SU-DHL-6 (cell line): ENCODE results near the gene GPX3.

ENCODE experiments used
- H2AFZ ChIP-seq: fragments of 200-600 bp; sonication (generic); 2 replicates; pipeline ENCODE4 v1.6.1; 2014; ENCODE audit warnings: low read depth, mild to moderate bottlenecking, moderate library complexity, mixed read lengths, antibody characterized with exemption, low read length; ENCODE audit not compliant: severe bottlenecking
- H3F3A ChIP-seq: fragments of 200-600 bp; shearing (Covaris generic); 2 replicates; pipeline ENCODE4 v1.6.0; 2016; ENCODE audit warnings: antibody characterized with exemption, mild to moderate bottlenecking; ENCODE audit not compliant: insufficient read depth
- H3K27ac ChIP-seq: fragments of 200-600 bp; sonication (generic); 2 replicates; pipeline ENCODE4 v1.5.1; 2016; ENCODE audit warnings: low read depth, mild to moderate bottlenecking, low read length, moderate library complexity, mixed read lengths
- H3K27me3 ChIP-seq: fragments of 200-600 bp; sonication (generic), shearing (Covaris generic); 2 replicates; pipeline ENCODE4 v1.6.0; 2014; ENCODE audit warnings: mild to moderate bottlenecking, low read length
- H3K36me3 ChIP-seq: fragments of 200-600 bp; sonication (generic); 2 replicates; pipeline ENCODE4 v1.6.1; 2014; ENCODE audit warnings: mild to moderate bottlenecking, low read length, mixed read lengths
- H3K4me2 ChIP-seq: fragments of 300-600, 200-600 bp; shearing (Covaris generic), sonication (generic); 2 replicates; pipeline ENCODE4 v1.6.0; 2014; ENCODE audit warnings: low read length, low read depth, mild to moderate bottlenecking; ENCODE audit not compliant: poor library complexity, severe bottlenecking
- H3K4me3 ChIP-seq: fragments of 200-600 bp; sonication (generic); 2 replicates; pipeline ENCODE4 v1.5.1; 2014; ENCODE audit warnings: antibody characterized with exemption, low read length, mild to moderate bottlenecking, mixed read lengths; ENCODE audit not compliant: insufficient read depth, poor library complexity, severe bottlenecking
- H3K79me2 ChIP-seq: fragments of 200-600 bp; sonication (generic); 2 replicates; pipeline ENCODE4 v1.6.1; 2014; ENCODE audit warnings: mild to moderate bottlenecking, low read length, moderate library complexity; ENCODE audit not compliant: insufficient read depth
- H3K9ac ChIP-seq: fragments of 200-600 bp; sonication (generic); 2 replicates; pipeline ENCODE4 v1.7.0; 2014; ENCODE audit warnings: mild to moderate bottlenecking, low read length
- H3K9me2 ChIP-seq: fragments of 200-600 bp; sonication (generic); replicated peaks from 2 replicates; pipeline ENCODE4 v1.6.1; 2014; ENCODE audit warnings: low read length; ENCODE audit not compliant: insufficient read depth
- H3K9me3 ChIP-seq: fragments of 200-600 bp; sonication (generic); 2 replicates; pipeline ENCODE4 v1.6.1; 2014; ENCODE audit warnings: low read length, mixed read lengths; ENCODE audit not compliant: insufficient read depth
- H4K20me1 ChIP-seq: fragments of 200-600 bp; sonication (generic); 2 replicates; pipeline ENCODE4 v1.6.1; 2014; ENCODE audit warnings: low read depth, mild to moderate bottlenecking, antibody characterized with exemption, low read length, moderate library complexity, mixed read lengths
- CTCF ChIP-seq: fragments of 200-600 bp; sonication (generic); IDR thresholded peaks from one replicate; pipeline ENCODE4 v1.5.1; 2017; ENCODE audit warnings: antibody characterized with exemption, mild to moderate bottlenecking, low read length, moderate library complexity; ENCODE audit not compliant: insufficient read depth, poor library complexity, severe bottlenecking
- EZH2phosphoT487 ChIP-seq: fragments of 200-600 bp; sonication (generic), shearing (Covaris generic); conservative IDR thresholded peaks from 2 replicates; pipeline ENCODE4 v1.6.1; 2018; ENCODE audit warnings: mild to moderate bottlenecking, antibody characterized with exemption, low read length, moderate library complexity, mixed read lengths

Gene GPX3

DNA sequence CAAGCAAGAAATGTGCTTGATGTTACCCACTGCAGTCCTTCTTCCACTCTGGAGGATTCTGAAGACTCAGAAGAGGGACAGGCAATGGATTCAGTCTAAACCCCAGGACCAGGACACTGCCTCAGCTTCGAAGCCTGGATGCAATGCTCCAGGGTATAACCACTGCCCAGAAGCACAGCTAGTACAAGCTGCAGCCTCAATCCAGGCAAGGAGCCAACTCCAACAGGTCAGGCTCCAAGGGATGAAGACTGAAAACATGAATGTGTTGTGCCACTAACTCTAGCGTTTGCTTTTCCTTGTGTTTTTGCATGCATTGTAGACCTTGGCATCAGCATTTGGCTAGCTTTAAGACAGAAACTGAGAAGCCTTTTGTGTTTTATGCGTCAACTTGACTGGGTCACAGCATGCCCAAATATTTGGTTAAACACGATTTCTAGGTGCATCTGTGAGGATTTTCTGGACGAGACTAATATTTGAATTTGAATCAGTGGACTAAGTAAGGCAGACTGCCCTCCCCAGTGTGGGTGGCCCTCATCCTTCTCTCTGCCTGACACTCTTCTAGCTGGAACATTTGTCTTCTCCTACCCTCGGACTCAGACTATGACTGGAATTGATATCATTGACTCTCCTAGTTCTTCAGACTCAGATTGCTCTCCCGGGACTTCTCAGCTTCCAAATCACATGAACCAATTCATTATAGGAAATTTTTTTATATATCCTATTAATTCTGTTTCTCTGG lies 20.5 kb upstream of the GPX3 start:
- Histone ChIP-seq H3K36me3 (no peaks in the 10 kb centered on the region), H2AFZ (no peak overlapping the region), H3K27ac (no peak overlapping the region), H3F3A (no peaks in the 10 kb centered on the region), H3K9ac (no peak overlapping the region), H3K9me3 (no peaks in the 10 kb centered on the region), H3K27me3 (peaks cover 3% of the 10 kb centered on the region; the same call in 1 of the 2 replicates), H4K20me1 (no peaks in the 10 kb centered on the region), H3K9me2 (no peaks in the 10 kb centered on the region), H3K4me2 (no peak overlapping the region), H3K4me3 (no peak overlapping the region), H3K79me2 (no peaks in the 10 kb centered on the region)
- TF ChIP-seq EZH2phosphoT487, result no peak
- no peak for TF ChIP-seq CTCF

- peaks cover 3% of the 10 kb centered on the region; the same call in 1 of the 2 replicates for H3K27me3 ChIP-seq
- H2AFZ ChIP-seq, result no peak overlapping the region
- TF ChIP-seq EZH2phosphoT487, result no peak
- no peak for TF ChIP-seq CTCF
- H3K4me2 ChIP-seq, result no peak overlapping the region
- H4K20me1 ChIP-seq, result no peaks in the 10 kb centered on the region
- no peak overlapping the region for H3K9ac ChIP-seq
- no peaks in the 10 kb centered on the region for H3K9me3 ChIP-seq
- H3K79me2 ChIP-seq, result no peaks in the 10 kb centered on the region
- H3K9me2 ChIP-seq, result no peaks in the 10 kb centered on the region
- no peaks in the 10 kb centered on the region for H3K36me3 ChIP-seq
- no peak overlapping the region for H3K27ac ChIP-seq
- H3K4me3 ChIP-seq, result no peak overlapping the region
- no peaks in the 10 kb centered on the region for H3F3A ChIP-seq
Observed at GRCh38 chr5:151001436-151001835, 19.0 kb upstream of the GPX3 start.

GRCh38 chr5:151002250-151002649 lies 18.1 kb upstream of the GPX3 start:
- H2AFZ ChIP-seq, result no peak overlapping the region
- no peaks in the 10 kb centered on the region for H4K20me1 ChIP-seq
- H3K27me3 ChIP-seq, result peaks cover 3% of the 10 kb centered on the region; the same call in 1 of the 2 replicates
- no peak overlapping the region for H3K4me2 ChIP-seq
- H3F3A ChIP-seq, result no peaks in the 10 kb centered on the region
- no peak overlapping the region for H3K27ac ChIP-seq
- no peak overlapping the region for H3K4me3 ChIP-seq
- H3K9ac ChIP-seq, result no peak overlapping the region
- H3K9me3 ChIP-seq, result no peaks in the 10 kb centered on the region
- H3K9me2 ChIP-seq, result no peaks in the 10 kb centered on the region
- no peaks in the 10 kb centered on the region for H3K79me2 ChIP-seq
- no peak for TF ChIP-seq EZH2phosphoT487
- no peak for TF ChIP-seq CTCF
- no peaks in the 10 kb centered on the region for H3K36me3 ChIP-seq
